MCF 10A (cell line): ENCODE data around the gene RASGEF1C. TPM values are rescaled to one million over a fixed set of nuclear protein-coding genes. Genes with fewer than 3 reads are reported as not detected.
A peak's percentile ranks its signal among the peaks of the same experiment; 100 is the strongest.

Experiments used
- BruUV-seq: library from RNA; stranded (reverse); fragments of 400-500 nt; replicated peaks from 2 replicates; lab custom pipeline; 2021; lab: Mats Ljungman, UMichigan
- CTCF ChIA-PET: fragments of 300-600 bp; sonication (Branson Sonifier 250); formaldehyde crosslinking; extraction: SDS; loops from one replicate; lab custom pipeline; 2021; ENCODE audit warnings: antibody characterized with exemption, inconsistent platforms; lab: Yijun Ruan, JAX
- POLR2A ChIA-PET: fragments of 300-600, 350-650 bp; sonication (Branson Sonifier 250); formaldehyde crosslinking; extraction: SDS; loops from one replicate; lab custom pipeline; 2020; ENCODE audit warnings: antibody characterized with exemption, inconsistent platforms; lab: Yijun Ruan, JAX
- DNase-seq: peaks from one replicate; pipeline ENCODE4 v3.0.0-alpha.2; 2018; ENCODE audit not compliant: unreplicated experiment
- H3K27ac Mint-ChIP-seq: one replicate; pipeline ENCODE4 v1.8.0; 2022; ENCODE audit warnings: mild to moderate bottlenecking, low read depth, mixed read lengths; ENCODE audit not compliant: unreplicated experiment
- H3K27me3 Mint-ChIP-seq: one replicate; pipeline ENCODE4 v1.8.0; 2022; ENCODE audit warnings: mixed read lengths; ENCODE audit not compliant: insufficient read depth, unreplicated experiment
- H3K36me3 Mint-ChIP-seq: one replicate; pipeline ENCODE4 v1.8.0; 2022; ENCODE audit warnings: mild to moderate bottlenecking, moderate library complexity, mixed read lengths; ENCODE audit not compliant: insufficient read depth, unreplicated experiment
- H3K4me1 Mint-ChIP-seq: one replicate; pipeline ENCODE4 v1.8.0; 2022; ENCODE audit warnings: mixed read lengths; ENCODE audit not compliant: insufficient read depth, unreplicated experiment
- H3K4me3 Mint-ChIP-seq: one replicate; pipeline ENCODE4 v1.8.0; 2022; ENCODE audit warnings: mild to moderate bottlenecking, moderate library complexity, mixed read lengths; ENCODE audit not compliant: unreplicated experiment
- H3K9me3 Mint-ChIP-seq: one replicate; pipeline ENCODE4 v1.8.0; 2022; ENCODE audit warnings: mixed read lengths; ENCODE audit not compliant: unreplicated experiment
- CTCF ChIP-seq: fragments of 200-600 bp; IDR thresholded peaks from one replicate; pipeline ENCODE4 v1.8.0; 2022; ENCODE audit warnings: antibody characterized with exemption, mild to moderate bottlenecking; ENCODE audit not compliant: unreplicated experiment
- intact Hi-C: fragments of 100-400 bp; cut with micrococcal nuclease; formaldehyde crosslinking; loops from 2 replicates; pipeline ENCODE4 v1.14.1; 2022
- total RNA-seq: library from RNA; stranded (reverse); gene quantifications from 2 replicates; pipeline ENCODE4 v1.2.3, GENCODE V29; 2022

The RASGEF1C gene
- total RNA-seq, 1 experiment from 2014 or later = not detected

DNA sequence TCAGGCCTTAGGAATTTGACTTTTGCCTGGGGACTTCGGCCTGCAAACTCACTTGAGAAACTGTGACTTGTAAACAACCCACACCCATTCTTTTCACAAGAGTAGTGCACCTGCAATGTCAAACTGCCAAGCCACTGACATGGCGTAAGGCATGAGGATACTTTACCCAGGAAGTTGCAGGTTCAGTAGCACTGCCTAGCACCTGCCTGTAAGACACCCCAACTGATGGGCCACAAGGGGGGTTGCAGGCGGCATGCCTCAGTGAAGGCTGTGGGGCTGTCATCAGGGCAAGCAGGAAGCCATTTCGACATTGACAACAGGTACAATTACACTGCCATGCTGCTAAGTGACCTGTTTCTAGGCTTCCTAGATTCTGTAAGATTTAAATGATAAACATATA, 41.3 kb upstream of the RASGEF1C start:
- Mint-ChIP-seq H3K36me3 (peaks cover 87% of the 10 kb centered on the region), H3K4me1 (no peaks in the 10 kb centered on the region), H3K9me3 (peaks cover 60% of the 10 kb centered on the region), H3K27ac (no peak overlapping the region), H3K27me3 (no peaks in the 10 kb centered on the region), H3K4me3 (no peak overlapping the region)
- no TSS peak for BruUV-seq
- no peak for TF ChIP-seq CTCF
- POLR2A ChIA-PET = no interaction called here
- intact Hi-C loops = no loop called here
- CTCF ChIA-PET = no interaction called here
- DNase-seq = no peak

- Mint-ChIP-seq H3K27me3 (no peaks in the 10 kb centered on the region), H3K36me3 (peaks cover 92% of the 10 kb centered on the region), H3K4me3 (no peak overlapping the region), H3K27ac (no peak overlapping the region), H3K9me3 (peaks cover 36% of the 10 kb centered on the region), H3K4me1 (no peaks in the 10 kb centered on the region)
- CTCF ChIA-PET = no interaction called here
- no peak for TF ChIP-seq CTCF
- POLR2A ChIA-PET = no interaction called here
- DNase-seq = no peak
- no TSS peak for BruUV-seq
- intact Hi-C loops = no loop called here
These were observed 32.6 kb upstream of the RASGEF1C start for GRCh38 chr5:180241600-180241999.

GRCh38 chr5:180238631-180239030, 29.6 kb upstream of the RASGEF1C start:
- intact Hi-C loops = no loop called here
- BruUV-seq = no TSS peak
- no peaks in the 10 kb centered on the region for H3K4me1 Mint-ChIP-seq
- H3K27me3 Mint-ChIP-seq = no peaks in the 10 kb centered on the region
- peaks cover 11% of the 10 kb centered on the region for H3K9me3 Mint-ChIP-seq
- ChIA-PET POLR2A (interaction anchor here (0.6 kb wide), 1 partner anchor 18 kb away, joined by 3 read pairs; no protein-coding TSS in a partner anchor), CTCF (no interaction called here)
- no peak for TF ChIP-seq CTCF
- no peak overlapping the region for H3K4me3 Mint-ChIP-seq
- peaks cover 95% of the 10 kb centered on the region for H3K36me3 Mint-ChIP-seq
- no peak overlapping the region for H3K27ac Mint-ChIP-seq
- DNase-seq = no peak

GRCh38 chr5:180235846-180236245, 26.8 kb upstream of the RASGEF1C start:
- no peaks in the 10 kb centered on the region for H3K27me3 Mint-ChIP-seq
- H3K4me3 Mint-ChIP-seq = no peak overlapping the region
- intact Hi-C loops = no loop called here
- ChIA-PET POLR2A (interaction anchor here (1.0 to 2.1 kb wide), 3 partner anchors 47 to 57 kb away, joined by 4 to 12 read pairs (median 6); no protein-coding TSS in a partner anchor), CTCF (interaction anchor here (0.6 to 1.0 kb wide), 2 partner anchors 54 to 384 kb away, joined by 4 read pairs; no protein-coding TSS in a partner anchor)
- peaks cover 84% of the 10 kb centered on the region for H3K36me3 Mint-ChIP-seq
- H3K27ac Mint-ChIP-seq = no peak overlapping the region
- peaks cover 10% of the 10 kb centered on the region for H3K9me3 Mint-ChIP-seq
- DNase-seq = peak; percentile 38
- peaks cover 6% of the 10 kb centered on the region for H3K4me1 Mint-ChIP-seq
- BruUV-seq = TSS peak; percentile 62
- TF ChIP-seq CTCF = no peak
